ENCODE results near the gene NCOA1. TPM values are rescaled to one million over a fixed set of nuclear protein-coding genes. Genes with fewer than 3 reads are reported as not detected.

NCOA1 gene
- 10 to 100 TPM; 34.9 to 58.3 TPM for total RNA-seq

DNA sequence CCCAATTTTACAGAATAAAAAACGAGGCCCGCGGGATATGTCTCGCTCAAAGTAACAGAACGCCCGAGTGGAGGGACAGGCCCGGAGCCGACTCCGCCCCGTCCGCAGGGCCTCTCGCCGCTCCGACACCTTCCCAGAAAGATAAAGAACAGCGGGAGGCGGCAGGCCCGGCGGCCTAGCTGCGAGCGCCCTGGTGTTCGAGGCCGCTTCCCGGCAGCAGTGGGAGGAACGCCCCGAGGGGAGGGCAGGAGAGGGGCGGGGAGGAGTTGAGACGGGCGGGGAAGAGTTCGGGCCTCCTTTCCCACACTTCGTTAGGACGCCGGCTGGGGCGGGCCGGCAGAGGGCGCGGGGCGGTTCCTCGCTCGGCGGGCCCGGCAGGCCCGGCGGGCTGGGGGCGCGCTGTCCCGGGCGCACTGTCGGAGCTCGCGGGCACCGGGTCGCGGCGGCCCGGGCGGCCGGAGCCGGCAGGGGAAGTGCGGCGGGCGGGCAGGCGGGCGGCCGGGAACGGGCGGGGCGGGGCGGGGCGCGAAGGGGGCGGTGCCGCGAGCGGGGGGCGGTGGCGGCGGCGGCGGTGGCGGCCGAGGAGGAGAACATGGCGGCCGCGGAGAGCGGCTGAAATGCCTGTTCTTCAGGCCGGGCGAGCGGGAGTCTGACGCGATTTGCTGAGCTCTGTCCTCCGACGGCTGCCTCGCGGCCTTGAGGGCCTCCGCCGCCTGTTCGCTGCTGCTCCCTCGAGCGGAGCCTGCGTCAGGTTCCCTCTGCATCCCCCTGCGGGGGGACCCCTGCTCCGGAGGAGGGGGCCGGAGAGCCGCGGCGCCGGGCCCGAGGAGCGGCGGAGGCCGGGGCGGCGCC lies at the start of gene NCOA1:
NCOA1 (plus strand) TSS at position 565 of the 852 bp plus-strand sequence. CDS start 167,424 bp downstream, outside the sequence.
- TF ChIP-seq, protein P1, sequence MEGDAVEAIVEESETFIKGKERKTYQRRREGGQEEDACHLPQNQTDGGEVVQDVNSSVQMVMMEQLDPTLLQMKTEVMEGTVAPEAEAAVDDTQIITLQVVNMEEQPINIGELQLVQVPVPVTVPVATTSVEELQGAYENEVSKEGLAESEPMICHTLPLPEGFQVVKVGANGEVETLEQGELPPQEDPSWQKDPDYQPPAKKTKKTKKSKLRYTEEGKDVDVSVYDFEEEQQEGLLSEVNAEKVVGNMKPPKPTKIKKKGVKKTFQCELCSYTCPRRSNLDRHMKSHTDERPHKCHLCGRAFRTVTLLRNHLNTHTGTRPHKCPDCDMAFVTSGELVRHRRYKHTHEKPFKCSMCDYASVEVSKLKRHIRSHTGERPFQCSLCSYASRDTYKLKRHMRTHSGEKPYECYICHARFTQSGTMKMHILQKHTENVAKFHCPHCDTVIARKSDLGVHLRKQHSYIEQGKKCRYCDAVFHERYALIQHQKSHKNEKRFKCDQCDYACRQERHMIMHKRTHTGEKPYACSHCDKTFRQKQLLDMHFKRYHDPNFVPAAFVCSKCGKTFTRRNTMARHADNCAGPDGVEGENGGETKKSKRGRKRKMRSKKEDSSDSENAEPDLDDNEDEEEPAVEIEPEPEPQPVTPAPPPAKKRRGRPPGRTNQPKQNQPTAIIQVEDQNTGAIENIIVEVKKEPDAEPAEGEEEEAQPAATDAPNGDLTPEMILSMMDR (IDR thresholded peaks at IDR 0.05) = no peak
- H3K4me3 ChIP-seq = peak within 1 kb of the TSS; percentile 93
- peak within 1 kb of the TSS; percentile 94 to 99 for H3K27ac ChIP-seq
- no peaks in the 10 kb centered on the region for H3K9me3 ChIP-seq
- DNase-seq (ENCODE audit: low spot score) (peak; percentile 67), ATAC-seq (ENCODE audit: insufficient number of reproducible peaks, low FRiP score, low read depth) (peak; percentile 74)
- no peaks in the 10 kb centered on the region for H3K27me3 ChIP-seq (replicated peaks; ENCODE audit: insufficient read depth)
- H3K4me1 ChIP-seq (ENCODE audit: control insufficient read depth in 1 of 2, low read depth in 2 of 2) = peaks cover 8 to 26% of the 10 kb centered on the region in 2 donors
- no peaks in the 10 kb centered on the region for H3K36me3 ChIP-seq

GRCh38 chr2:24448797-24449196 lies 42.3 kb upstream of the NCOA1 start:
- ATAC-seq (ENCODE audit: insufficient number of reproducible peaks, low FRiP score, low read depth) (no peak), DNase-seq (ENCODE audit: low spot score) (no peak)

DNA sequence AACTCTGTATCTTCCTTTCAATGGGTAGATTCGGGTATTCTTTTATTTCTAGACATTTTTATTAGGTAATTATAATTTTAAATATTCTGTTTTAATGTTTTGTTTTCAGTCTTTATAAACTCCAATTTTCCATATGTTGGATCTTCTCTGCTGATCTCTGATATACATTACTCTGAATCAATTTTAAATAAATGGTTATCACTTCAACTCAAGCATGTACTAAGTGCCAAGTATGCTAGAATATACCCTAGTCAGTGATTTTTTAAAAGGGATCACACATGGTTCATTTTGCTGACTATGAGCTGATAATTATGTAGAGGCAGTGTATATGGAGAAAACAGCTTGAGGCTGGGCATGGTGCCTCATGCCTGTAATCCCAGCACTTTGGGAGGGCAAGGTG lies 41.7 kb upstream of the NCOA1 start:
- H3K27me3 ChIP-seq (replicated peaks; ENCODE audit: insufficient read depth) = no peaks in the 10 kb centered on the region
- H3K4me3 ChIP-seq = no peak overlapping the region
- ATAC-seq (ENCODE audit: insufficient number of reproducible peaks, low FRiP score, low read depth) = no peak
- no peak for DNase-seq (ENCODE audit: low spot score)
- peaks cover 6 to 12% of the 10 kb centered on the region in 2 donors for H3K4me1 ChIP-seq (ENCODE audit: control insufficient read depth in 1 of 2, low read depth in 2 of 2)
- TF ChIP-seq, protein P1 (IDR thresholded peaks at IDR 0.05) = no peak
- H3K36me3 ChIP-seq = no peaks in the 10 kb centered on the region
- peaks cover 3% of the 10 kb centered on the region for H3K9me3 ChIP-seq
- no peak overlapping the region for H3K27ac ChIP-seq

More at GRCh38 chr2:24448797-24449196, 42.3 kb upstream of the NCOA1 start:
- Histone ChIP-seq H3K36me3 (no peaks in the 10 kb centered on the region), H3K9me3 (peaks cover 3% of the 10 kb centered on the region), H3K27me3 (replicated peaks; ENCODE audit: insufficient read depth) (no peaks in the 10 kb centered on the region), H3K4me1 (ENCODE audit: control insufficient read depth in 1 of 2, low read depth in 2 of 2) (peaks cover 4 to 9% of the 10 kb centered on the region in 2 donors), H3K4me3 (no peak overlapping the region), H3K27ac (no peak overlapping the region)
- TF ChIP-seq, protein P1 (IDR thresholded peaks at IDR 0.05) = no peak

DNA sequence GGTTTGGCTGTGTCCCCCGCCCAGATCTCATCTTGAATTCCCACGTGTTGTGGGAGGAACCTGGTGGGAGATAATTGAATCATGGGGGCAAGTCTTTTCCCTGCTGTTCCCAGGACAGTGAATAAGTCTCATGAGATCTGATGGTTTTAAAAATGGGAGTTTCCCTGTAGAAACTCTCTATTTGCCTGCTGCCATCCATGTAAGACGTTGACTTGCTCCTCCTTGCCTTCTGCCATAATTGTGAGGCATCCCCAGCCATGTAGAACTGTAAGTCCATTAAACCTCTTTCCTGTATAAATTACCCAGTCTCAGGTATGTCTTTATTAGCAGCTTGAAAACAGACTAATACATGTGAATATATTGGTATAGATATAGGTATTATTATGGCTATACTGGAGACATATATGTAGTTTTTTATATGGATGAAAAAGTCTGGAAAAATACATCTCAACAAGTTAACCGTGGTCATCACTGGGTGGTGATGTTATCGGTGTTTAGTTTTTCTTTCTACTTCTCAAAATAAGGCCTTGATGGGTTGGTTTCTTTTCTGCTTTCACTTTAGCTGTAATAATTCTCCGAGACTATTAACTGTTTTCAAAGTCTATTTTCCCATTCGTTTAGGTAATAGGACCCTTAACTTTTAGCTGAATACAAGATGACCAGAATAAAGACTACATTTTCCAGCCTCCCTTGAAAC lies 39.1 kb upstream of the NCOA1 start:
- no peaks in the 10 kb centered on the region for H3K27me3 ChIP-seq (replicated peaks; ENCODE audit: insufficient read depth)
- H3K27ac ChIP-seq = no peak overlapping the region
- no peaks in the 10 kb centered on the region for H3K36me3 ChIP-seq
- H3K4me1 ChIP-seq (ENCODE audit: control insufficient read depth in 1 of 2, low read depth in 2 of 2) = peaks cover 6 to 18% of the 10 kb centered on the region in 2 donors
- DNase-seq (ENCODE audit: low spot score) (no peak), ATAC-seq (ENCODE audit: insufficient number of reproducible peaks, low FRiP score, low read depth) (no peak)
- H3K4me3 ChIP-seq = no peak overlapping the region
- TF ChIP-seq, protein P1 (IDR thresholded peaks at IDR 0.05) = no peak
- H3K9me3 ChIP-seq = peaks cover 3% of the 10 kb centered on the region

DNA sequence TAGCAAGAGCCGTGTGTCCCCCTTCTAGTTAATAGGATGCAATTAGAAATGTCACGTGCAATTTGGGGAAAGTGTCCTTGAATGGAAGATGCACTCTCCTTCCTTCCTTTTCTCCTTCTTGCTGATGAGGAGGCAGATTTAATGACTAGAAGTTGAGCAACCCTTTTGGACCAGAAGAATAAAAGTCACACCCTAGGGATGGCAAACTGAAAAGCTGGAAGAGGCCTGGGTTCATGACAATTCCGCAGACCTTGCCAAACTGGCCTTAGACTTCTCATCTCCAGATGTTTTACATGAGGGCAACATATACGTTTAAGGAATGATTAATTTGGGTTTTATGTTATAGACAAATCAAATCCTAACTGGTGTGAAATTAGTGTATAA lies 38.6 kb upstream of the NCOA1 start:
- H3K27me3 ChIP-seq (replicated peaks; ENCODE audit: insufficient read depth) = no peaks in the 10 kb centered on the region
- H3K4me1 ChIP-seq (ENCODE audit: control insufficient read depth in 1 of 2, low read depth in 2 of 2) = peaks cover 6 to 21% of the 10 kb centered on the region in 2 donors
- no peak for ATAC-seq (ENCODE audit: insufficient number of reproducible peaks, low FRiP score, low read depth)
- H3K4me3 ChIP-seq = no peak overlapping the region
- DNase-seq (ENCODE audit: low spot score) = no peak
- TF ChIP-seq, protein P1 (IDR thresholded peaks at IDR 0.05) = no peak
- H3K9me3 ChIP-seq = peaks cover 3% of the 10 kb centered on the region
- H3K27ac ChIP-seq = no peak overlapping the region
- H3K36me3 ChIP-seq = no peaks in the 10 kb centered on the region
